ENCODE results near the gene RABAC1. TPM values are rescaled to one million over a fixed set of nuclear protein-coding genes. Genes with fewer than 3 reads are reported as not detected.
A peak's percentile ranks its signal among the peaks of the same experiment; 100 is the strongest.

The RABAC1 gene
- total and polyA plus RNA-seq, 9 of the 15 experiments (the other 6 are each of a cell fraction or from before 2014, with no cell fraction given) = 2.4 to 28.1 (median 9.3) TPM

GRCh38 chr19:41930926-41931592, 28.1 kb downstream of the RABAC1 start (continued):
- TF ChIP-seq ZNF740 (CRISPR knock-in tag; IDR thresholded peaks at IDR 0.05) (peak; percentile 73), ZNF740 (tag; IDR thresholded peaks at IDR 0.05) (no peak; a peak in 1 of 4 replicates), LARP7 (IDR thresholded peaks at IDR 0.05) (no peak), CHD4 (IDR thresholded peaks at IDR 0.05; ENCODE audit: insufficient read depth, insufficient replicate concordance, low read depth, low read length, poor library complexity, severe bottlenecking) (no peak), RBM25 (IDR thresholded peaks at IDR 0.05; ENCODE audit: low read depth, low read length, severe bottlenecking) (no peak), ZKSCAN1 (IDR thresholded peaks at IDR 0.05; ENCODE audit: low read depth, low read length) (peak; percentile 94), PBX2 (CRISPR knock-in tag; IDR thresholded peaks at IDR 0.05; ENCODE audit: low read depth) (no peak), PBX2 (tag; conservative IDR thresholded peaks at IDR 0.05; ENCODE audit: low read depth) (no peak), ZNF76 (CRISPR knock-in tag; IDR thresholded peaks at IDR 0.05; ENCODE audit: borderline replicate concordance) (no peak), SFPQ (IDR thresholded peaks at IDR 0.05; ENCODE audit: low read depth, low read length) (no peak)
